Fibroblast of skin of left quadriceps (primary cell): ENCODE measurements around the gene OR11H6.
"Not testable (repeated sequence)": the region's sequence is repeated elsewhere in the genome, so short reads cannot be mapped to it uniquely, and the experiment has no call there.

Experiments used
- DNase-seq, 2 experiments: peaks; one replicate each; pipeline ENCODE4 v3.0.0-alpha.2; 2013; ENCODE audit warnings: low read depth in 2 of 2

The OR11H6 gene, protein sequence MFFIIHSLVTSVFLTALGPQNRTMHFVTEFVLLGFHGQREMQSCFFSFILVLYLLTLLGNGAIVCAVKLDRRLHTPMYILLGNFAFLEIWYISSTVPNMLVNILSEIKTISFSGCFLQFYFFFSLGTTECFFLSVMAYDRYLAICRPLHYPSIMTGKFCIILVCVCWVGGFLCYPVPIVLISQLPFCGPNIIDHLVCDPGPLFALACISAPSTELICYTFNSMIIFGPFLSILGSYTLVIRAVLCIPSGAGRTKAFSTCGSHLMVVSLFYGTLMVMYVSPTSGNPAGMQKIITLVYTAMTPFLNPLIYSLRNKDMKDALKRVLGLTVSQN

GRCh38 chr14:20223410-20223809 lies at the start of gene OR11H6:
OR11H6 (plus strand) TSS chr14:20223710; CDS start chr14:20223710, 0 bp downstream.
- DNase-seq = no peak

- not testable (repeated sequence) for DNase-seq
Observed at GRCh38 chr14:20174205-20174604, 49.3 kb upstream of the OR11H6 start.

DNA sequence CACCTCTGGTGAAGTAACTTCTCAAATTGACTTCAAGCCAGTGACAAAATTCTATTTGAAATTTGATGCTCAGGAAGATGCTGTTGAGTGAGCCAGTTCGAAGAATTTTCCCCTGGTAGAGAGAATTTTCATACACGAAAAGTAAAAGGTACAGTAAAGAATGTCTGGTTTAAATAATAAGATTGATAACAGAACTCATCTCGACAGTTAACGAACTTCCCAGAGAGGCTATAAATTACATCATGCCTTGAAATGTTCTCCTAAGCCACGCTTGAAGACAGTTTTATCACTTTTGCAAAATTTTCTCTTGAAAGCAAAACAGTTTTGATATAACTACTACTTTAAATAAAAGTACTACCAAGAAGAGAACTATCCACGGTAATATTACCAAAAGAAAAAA lies 47.2 kb upstream of the OR11H6 start:
- DNase-seq = no peak

DNA sequence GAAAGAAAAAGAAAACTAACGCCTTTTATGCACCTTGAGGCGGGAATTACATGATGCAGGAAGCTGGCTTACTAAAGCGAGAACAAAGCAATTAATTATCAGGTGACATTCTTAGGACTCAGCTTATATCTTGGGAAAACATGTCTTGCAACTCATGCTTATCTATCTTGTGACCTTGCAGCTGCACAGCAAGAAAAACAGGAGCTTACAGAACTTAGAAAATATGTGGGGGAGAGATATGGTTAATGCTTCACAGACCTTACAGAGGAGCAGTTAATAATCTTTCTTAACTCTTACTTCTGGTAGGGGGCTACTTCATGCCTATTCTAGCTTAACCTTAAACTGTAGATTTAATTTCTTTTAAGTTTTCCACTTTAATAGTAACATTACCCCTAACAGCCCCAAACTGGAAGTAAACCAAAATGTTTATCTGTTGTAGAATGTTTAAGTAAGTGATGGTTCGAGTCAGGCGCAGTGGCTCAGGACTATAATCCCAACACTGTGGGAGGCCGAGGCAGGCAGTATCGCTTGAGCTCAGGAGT lies 46.0 kb upstream of the OR11H6 start:
- DNase-seq = no peak

GRCh38 chr14:20179218-20179617 lies 44.3 kb upstream of the OR11H6 start:
- DNase-seq = no peak

GRCh38 chr14:20179880-20180279 lies 43.6 kb upstream of the OR11H6 start:
- no peak for DNase-seq

GRCh38 chr14:20180486-20180885 lies 43.0 kb upstream of the OR11H6 start:
- no peak for DNase-seq

DNA sequence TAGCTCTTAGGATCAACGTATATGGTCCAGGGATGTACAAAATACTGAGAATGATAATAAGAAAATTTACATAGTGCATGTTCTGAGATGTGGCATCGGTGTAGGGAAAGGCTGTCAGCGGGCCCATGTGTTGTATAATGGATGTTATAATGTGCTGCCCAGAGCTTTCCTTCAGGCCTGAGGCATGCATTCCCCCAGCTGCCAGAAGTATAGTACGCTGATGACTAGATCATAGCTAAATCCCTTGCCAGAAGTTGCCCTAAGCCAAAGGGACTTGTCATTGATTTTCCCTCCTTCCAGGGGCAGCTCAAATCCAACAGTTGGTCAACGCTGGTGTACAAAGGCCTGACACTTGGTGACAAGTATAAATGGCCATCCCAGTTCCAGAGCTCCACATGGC lies 39.3 kb upstream of the OR11H6 start:
- DNase-seq = no peak

- no peak for DNase-seq
Observed at GRCh38 chr14:20190596-20190995, 32.9 kb upstream of the OR11H6 start, which contains the start of gene OR11G2. OR11G2 (plus strand) TSS chr14:20190896; CDS start chr14:20197438, 6,542 bp downstream.

- no peak for DNase-seq
Observed at GRCh38 chr14:20191396-20191795, 32.1 kb upstream of the OR11H6 start.

DNA sequence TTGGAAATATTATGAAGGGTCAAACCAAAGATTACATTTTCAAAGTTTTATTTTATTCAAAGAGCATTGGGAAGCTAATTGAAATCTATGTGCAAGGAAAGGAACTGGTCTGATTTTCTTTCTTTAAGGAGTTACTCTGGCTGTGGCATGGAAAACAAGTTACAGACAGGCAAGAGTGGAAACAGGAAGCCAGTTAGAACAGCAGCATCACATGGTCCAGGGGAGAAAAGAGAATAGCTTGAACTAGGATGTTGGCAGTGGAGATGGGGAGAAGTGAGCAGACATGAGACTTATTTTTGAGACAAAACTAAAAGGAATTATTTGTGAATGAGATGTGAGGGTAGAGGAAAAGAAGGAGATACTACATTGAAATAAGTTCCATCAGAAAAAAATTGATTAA lies 29.4 kb upstream of the OR11H6 start:
- no peak for DNase-seq

DNA sequence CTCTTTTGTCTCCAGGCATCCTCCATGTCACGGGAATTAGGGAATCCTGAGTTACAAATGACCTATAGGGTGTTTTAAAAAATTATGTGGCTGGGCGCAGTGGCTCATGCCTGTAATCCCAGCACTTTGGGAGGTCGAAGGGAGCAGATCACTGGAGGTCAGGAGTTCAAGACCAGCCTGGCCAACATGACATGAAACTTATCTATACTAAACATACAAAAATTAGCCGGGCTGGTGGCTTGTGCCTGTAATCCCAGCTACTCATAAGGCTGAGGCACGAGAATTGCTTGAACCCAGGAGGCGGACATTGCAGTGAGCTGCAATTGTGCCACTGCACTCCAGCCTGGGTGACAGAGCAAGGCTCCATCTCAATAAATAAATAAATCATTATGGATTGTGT lies 28.3 kb upstream of the OR11H6 start:
- DNase-seq = not testable (repeated sequence)

DNA sequence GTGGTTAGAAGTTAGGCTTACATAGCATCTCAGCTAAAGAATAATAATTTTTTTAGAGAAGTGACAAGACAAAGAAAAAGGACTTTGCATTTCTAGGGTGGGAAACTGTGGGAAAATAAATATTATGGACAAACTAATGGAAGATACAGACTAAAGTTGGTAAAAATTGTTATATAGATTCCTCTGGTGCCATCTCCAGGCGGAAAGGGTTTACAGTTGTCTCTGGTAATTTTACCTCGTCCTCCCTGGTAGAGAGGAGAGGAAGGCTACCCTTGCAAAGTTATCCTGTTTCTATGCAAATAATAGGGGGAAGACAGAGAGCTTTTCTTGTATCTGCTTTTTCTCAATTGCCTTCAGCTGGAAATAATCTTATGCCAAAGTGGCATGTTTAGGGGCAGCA lies 27.6 kb upstream of the OR11H6 start:
- DNase-seq = no peak

GRCh38 chr14:20197459-20197858 lies 26.1 kb upstream of the OR11H6 start:
- no peak for DNase-seq

GRCh38 chr14:20198991-20199390 lies 24.5 kb upstream of the OR11H6 start:
- DNase-seq = no peak

GRCh38 chr14:20204721-20205120 lies 18.8 kb upstream of the OR11H6 start:
- no peak for DNase-seq

DNA sequence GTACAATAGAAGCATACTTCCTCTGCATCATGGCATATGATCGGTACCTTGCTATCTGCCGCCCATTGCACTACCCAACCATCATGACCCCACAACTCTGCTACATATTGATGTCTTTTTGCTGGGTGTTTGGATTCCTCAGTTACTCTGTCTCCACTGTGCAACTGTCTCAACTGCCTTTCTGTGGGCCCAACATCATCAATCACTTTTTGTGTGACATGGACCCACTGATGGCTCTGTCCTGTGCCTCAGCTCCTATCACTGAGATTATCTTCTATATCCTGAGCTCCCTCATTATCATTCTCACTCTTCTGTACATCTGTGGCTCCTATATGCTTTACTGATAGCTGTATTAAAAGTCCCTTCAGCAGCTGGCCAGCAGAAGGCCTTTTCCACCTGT lies 13.9 kb upstream of the OR11H6 start:
- no peak for DNase-seq

DNA sequence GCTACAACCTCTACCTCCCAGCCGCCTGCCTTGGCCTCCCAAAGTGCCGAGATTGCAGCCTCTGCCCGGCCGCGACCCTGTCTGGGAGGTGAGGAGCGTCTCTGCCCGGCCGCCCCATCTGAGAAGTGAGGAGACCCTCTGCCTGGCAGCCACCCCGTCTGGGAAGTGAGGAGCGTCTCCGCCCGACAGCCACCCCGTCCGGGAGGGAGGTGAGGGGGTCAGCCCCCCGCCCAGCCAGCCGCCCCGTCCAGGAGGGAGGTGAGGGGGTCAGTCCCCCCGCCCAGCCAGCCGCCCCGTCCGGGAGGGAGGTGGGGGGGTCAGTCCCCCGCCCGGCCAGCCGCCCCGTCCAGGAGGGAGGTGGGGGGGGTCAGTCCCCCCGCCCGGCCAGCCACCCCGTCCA lies 11.1 kb upstream of the OR11H6 start:
- DNase-seq = not testable (repeated sequence)

DNA sequence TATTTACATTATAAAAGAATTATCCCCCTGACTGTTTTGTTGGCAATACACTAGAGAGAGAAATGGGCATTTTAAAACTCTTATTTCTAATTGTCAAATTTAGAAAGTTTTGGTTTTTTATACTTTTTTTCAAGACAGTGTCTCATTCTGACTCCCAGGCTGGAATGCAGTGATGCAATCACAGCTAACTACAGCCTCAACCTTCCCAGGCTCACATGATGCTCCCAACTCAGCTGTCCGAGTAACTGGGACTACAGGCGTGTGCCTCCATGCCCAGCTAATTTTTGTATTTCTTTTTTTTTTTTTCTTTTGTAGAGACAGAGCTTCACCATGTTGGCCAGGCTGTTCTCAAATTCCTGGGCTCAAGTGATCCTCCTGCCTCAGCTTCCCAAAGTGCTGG lies 8.3 kb upstream of the OR11H6 start:
- no peak for DNase-seq

DNA sequence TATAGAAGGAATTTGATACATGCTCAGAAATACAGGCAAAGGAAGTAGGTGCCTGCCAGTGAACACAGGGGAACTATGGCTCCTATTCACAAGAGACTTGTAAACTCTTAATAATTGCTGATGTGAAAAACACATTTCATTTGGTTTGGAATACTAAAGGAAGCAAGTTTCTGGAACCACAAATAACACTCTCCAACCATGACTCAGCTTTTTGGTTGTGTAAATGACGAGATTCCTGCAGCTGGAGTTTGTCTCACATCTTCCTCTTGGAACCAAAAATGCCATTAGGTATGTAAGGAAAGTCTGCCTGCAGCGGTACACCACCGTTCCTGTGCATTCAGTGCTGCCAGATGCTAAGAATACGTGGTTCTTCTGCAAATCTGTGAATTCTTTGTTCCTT lies 4.5 kb upstream of the OR11H6 start:
- no peak for DNase-seq

GRCh38 chr14:20228681-20229080 lies 5.2 kb downstream of the OR11H6 start, which contains the start of gene OR11H7:
OR11H7 (plus strand) TSS chr14:20228981.
- no peak for DNase-seq

DNA sequence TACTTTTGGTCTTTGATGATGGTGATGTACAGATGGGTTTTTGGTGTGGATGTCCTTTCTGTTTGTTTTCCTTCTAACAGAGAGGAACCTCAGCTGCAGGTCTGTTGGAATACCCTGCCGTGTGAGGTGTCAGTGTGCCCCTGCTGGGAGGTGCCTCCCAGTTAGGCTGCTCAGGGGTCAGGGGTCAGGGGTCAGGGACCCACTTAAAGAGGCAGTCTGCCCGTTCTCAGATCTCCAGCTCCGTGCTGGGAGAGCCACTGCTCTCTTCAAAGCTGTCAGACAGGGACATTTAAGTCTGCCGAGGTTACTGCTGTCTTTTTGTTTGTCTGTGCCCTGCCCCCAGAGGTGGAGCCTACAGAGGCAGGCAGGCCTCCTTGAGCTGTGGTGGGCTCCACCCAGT lies 11.9 kb downstream of the OR11H6 start:
- DNase-seq = not testable (repeated sequence)

DNA sequence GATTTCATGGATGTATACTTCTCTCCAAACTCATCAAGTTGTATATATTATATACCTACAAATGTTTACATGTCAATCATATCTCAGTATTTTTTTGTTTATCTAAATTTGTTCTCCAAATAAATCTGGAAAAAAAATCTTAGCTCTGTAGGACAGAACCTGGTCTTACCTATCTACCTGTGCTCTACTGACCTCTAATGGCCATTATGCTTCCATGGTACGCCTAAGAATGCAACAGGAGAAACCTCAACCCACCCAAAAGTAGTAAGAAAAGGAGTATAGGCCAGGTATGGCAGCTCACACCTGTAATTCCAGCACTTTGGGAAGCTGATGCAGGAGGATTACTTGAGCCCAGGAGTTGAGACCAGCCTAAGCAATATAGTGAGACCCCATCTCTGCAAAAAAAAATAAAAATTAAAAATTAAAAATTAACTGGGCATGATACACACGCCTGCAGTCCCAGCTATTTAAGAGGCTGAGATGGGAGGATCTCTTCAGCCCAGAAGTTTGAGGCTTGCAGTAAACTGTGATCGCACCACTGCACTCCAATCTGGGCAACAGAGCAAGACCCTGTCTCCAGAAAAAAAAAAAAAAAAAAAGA lies 24.2 kb downstream of the OR11H6 start:
- DNase-seq = no peak
